ENCODE data around the gene IRF9.

IRF9 gene

GRCh38 chr14:24160850-24161804, at the start of gene IRF9:
Gene IRF9 (plus strand): TSS chr14:24161265. CDS start chr14:24162145, 880 bp downstream.
- FAIRE-seq (no peak), DNase-seq (ENCODE audit: insufficient read length, low spot score) (peak; percentile 96)
- peak; percentile 91 for TF ChIP-seq CTCF (IDR thresholded peaks at IDR 0.05; ENCODE audit: insufficient read depth, missing control alignments)

GRCh38 chr14:24113379-24113800, 47.7 kb upstream of the IRF9 start:
- no peak for DNase-seq (ENCODE audit: insufficient read length, low spot score)
- no peak for TF ChIP-seq CTCF (IDR thresholded peaks at IDR 0.05; ENCODE audit: insufficient read depth, missing control alignments)
- no peak for FAIRE-seq

- DNase-seq (ENCODE audit: insufficient read length, low spot score) (peak; percentile 58), FAIRE-seq (no peak)
Measured at GRCh38 chr14:24113801-24114531, 47.1 kb upstream of the IRF9 start.

GRCh38 chr14:24114532-24115421, 46.3 kb upstream of the IRF9 start, which contains the start of the genes DCAF11 and NRL:
Gene DCAF11 (plus strand): TSS chr14:24114777. CDS start chr14:24115595, 818 bp downstream.
Gene NRL (minus strand): TSS chr14:24114949. CDS start chr14:24082848, 32,101 bp downstream.
- FAIRE-seq (no peak), DNase-seq (ENCODE audit: insufficient read length, low spot score) (peak; percentile 97)
- no peak for TF ChIP-seq CTCF (IDR thresholded peaks at IDR 0.05; ENCODE audit: insufficient read depth, missing control alignments)

More at GRCh38 chr14:24113801-24114531, 47.1 kb upstream of the IRF9 start:
- TF ChIP-seq CTCF (IDR thresholded peaks at IDR 0.05; ENCODE audit: insufficient read depth, missing control alignments), result no peak

- no peak for TF ChIP-seq CTCF (IDR thresholded peaks at IDR 0.05; ENCODE audit: insufficient read depth, missing control alignments)
- DNase-seq (ENCODE audit: insufficient read length, low spot score), result no peak
- no peak for FAIRE-seq
Measured at GRCh38 chr14:24115422-24116127, 45.5 kb upstream of the IRF9 start.
